GM19239 (cell line): Measurements from ENCODE around the gene PKNOX2.

ENCODE experiments used
- DNase-seq: peaks from one replicate; pipeline ENCODE4 v3.0.0; 2011; ENCODE audit warnings: low spot score; ENCODE audit not compliant: insufficient read length
- FAIRE-seq: peaks from 2 replicates; lab custom pipeline; 2011; peaks lifted over from hg19 to GRCh38; lab: Jason Lieb, UNC

PKNOX2 gene

DNA sequence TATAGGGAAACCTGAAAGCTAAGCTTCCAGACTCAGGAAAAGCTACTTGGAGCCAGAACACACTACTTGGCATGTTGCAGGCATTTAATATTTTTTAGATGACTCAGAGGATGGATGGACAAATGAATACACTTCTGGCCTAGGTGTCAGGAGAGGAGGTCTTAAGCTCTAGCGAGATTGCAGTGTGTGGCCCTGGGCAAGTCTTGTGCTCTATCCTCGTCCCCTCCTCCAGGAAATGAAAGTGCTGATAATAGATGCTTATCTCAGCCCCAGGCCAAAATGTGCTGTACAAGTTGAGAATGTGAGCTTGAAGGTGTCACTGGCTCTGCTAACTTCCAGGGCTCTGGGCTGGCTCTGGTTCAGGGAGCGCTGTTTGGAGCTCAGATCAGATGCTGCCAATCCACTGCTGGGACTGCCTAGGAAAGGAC lies 136.3 kb downstream of the PKNOX2 start:
- DNase-seq (no peak), FAIRE-seq (no peak)

DNA sequence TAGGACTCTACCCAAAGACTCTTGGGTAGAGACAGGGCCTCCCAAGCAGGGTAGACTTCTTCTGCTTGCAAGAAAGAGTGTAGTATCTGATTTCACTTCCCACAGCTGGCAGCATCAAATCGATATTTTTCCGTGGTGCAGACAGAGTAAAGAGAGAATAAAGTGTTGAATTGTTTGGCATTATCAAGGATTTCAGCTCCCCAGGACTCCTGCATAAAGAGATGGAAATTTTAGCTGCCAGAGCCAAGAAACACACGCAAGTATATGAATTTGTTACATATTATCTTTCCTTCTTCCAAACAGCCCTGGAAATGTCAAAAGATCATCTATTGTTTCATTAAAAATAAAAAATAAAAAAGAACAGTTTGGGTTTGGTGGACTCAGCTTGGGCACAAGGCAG lies 136.8 kb downstream of the PKNOX2 start:
- FAIRE-seq (no peak), DNase-seq (no peak)

- DNase-seq (no peak), FAIRE-seq (no peak)
Measured at GRCh38 chr11:125303186-125303585, 138.6 kb downstream of the PKNOX2 start.

DNA sequence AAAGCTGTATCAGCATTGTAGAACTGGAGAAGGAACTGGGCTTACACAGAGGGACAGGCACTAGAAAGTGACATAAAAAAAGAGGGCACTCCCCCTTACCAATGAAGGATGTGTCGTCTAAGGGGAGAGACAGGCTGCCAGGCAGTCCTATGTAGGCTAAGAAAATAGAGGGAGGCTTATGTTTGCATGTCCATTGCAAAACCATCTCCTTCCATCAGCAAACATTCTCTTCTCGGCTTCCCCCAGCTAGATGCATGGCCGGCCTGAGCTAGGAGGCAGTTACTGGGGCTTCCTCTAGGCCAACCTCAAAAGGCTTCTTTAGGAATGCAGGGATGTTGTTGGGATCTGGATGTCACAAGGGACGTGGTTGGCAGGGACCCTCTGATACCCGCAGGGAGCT lies 139.1 kb downstream of the PKNOX2 start:
- FAIRE-seq (no peak), DNase-seq (no peak)

DNA sequence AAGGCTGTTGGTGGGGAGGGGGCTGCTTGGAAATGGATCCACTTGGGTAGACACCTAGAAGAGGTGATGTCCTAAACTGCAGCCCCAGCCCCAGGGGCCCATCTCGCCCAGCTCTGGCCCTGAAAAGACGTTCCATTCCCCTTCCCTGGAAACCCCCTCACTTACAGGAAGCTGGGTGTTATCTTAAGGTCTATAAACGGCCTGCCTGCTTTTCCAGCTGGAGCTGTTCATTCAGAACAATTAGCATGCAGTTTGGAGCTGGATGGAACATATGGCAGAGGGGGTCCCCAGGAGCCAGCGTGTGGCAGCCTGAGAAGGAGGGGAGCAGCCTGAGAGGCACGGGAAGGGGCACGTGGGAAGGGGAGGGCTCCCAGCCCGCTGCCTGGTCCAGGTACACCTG lies 139.6 kb downstream of the PKNOX2 start:
- no peak for DNase-seq
- no peak for FAIRE-seq

- DNase-seq (no peak), FAIRE-seq (no peak)
Measured at GRCh38 chr11:125304876-125305275, 140.3 kb downstream of the PKNOX2 start.

DNA sequence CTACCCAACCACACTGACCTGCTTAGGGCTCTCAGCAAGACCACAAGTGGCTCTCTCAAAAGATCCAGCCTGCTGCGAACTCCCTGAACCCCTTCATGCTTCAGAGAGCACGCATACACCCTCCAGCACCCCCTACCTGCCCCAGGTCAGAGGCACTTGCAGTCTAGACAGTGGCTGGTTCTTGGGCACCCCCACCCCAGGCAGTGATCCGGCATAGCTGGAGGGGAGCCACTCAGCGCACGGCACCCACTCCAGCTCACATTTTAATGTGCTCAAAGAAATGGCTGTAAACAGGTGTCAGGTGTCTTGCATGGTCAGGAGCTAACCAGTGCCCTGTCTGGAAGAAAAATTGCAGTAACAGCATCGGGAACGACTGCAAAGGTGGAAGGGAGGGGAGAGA lies 140.8 kb downstream of the PKNOX2 start:
- DNase-seq (no peak), FAIRE-seq (no peak)

DNA sequence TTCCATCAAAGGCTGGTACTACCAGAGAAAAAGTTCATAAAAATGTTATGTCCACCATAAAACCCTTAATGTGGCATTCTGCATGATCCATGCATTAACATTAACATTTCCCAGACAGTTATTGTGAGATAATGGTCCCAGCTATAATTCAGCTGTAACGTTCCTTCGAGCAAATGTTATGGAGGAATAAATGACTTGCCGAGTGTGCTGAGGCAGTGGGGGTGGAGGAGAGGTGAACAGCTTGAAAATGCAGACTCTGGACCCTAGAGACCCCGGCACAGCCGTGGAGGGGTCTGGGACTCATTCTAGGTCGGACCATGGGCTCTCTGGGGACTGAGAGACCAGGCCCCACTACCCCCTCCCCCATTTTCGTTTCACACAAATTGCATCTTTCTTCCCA lies 141.9 kb downstream of the PKNOX2 start:
- FAIRE-seq (no peak), DNase-seq (no peak)

GRCh38 chr11:125308246-125308645 lies 143.7 kb downstream of the PKNOX2 start:
- FAIRE-seq = no peak
- no peak for DNase-seq

DNA sequence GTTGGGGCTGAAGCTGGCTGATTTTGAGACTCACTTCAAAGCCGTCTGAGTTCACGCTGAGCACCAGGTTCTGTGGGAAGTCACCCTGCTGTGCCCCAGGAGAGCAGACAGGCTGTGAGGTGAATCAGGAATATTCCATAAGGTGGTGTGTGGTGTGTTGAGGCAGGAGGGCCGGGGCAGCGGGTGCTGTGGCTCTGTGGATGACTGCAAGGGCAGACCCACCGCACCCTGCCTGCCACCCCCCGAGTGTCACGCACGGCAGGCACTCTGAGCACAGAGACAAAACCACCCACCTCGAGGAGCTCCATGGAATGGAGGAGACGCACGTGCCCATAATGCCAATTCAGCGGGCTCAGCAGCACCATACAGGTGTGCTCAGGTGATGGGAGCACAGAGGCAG lies 147.8 kb downstream of the PKNOX2 start:
- DNase-seq (no peak), FAIRE-seq (no peak)

- FAIRE-seq (no peak), DNase-seq (no peak)
Measured at GRCh38 chr11:125312812-125313211, 148.3 kb downstream of the PKNOX2 start.

GRCh38 chr11:125313271-125314219 lies 149.0 kb downstream of the PKNOX2 start:
- DNase-seq = no peak
- FAIRE-seq = no peak

- no peak for DNase-seq
- FAIRE-seq = no peak
Measured at GRCh38 chr11:125314276-125315078, 149.9 kb downstream of the PKNOX2 start.

GRCh38 chr11:125315079-125315740 lies 150.7 kb downstream of the PKNOX2 start:
- no peak for FAIRE-seq

GRCh38 chr11:125317416-125317815 lies 152.9 kb downstream of the PKNOX2 start:
- no peak for FAIRE-seq
- no peak for DNase-seq

More at GRCh38 chr11:125315079-125315740, 150.7 kb downstream of the PKNOX2 start:
- no peak for DNase-seq

GRCh38 chr11:125319649-125320048 lies 155.1 kb downstream of the PKNOX2 start:
- DNase-seq (no peak), FAIRE-seq (no peak)

- DNase-seq (no peak), FAIRE-seq (no peak)
Measured at GRCh38 chr11:125320347-125321076, 156.0 kb downstream of the PKNOX2 start.

GRCh38 chr11:125322289-125322688 lies 157.7 kb downstream of the PKNOX2 start:
- no peak for FAIRE-seq
- DNase-seq = no peak

- FAIRE-seq = no peak
Measured at GRCh38 chr11:125325196-125325595, 160.6 kb downstream of the PKNOX2 start.

DNA sequence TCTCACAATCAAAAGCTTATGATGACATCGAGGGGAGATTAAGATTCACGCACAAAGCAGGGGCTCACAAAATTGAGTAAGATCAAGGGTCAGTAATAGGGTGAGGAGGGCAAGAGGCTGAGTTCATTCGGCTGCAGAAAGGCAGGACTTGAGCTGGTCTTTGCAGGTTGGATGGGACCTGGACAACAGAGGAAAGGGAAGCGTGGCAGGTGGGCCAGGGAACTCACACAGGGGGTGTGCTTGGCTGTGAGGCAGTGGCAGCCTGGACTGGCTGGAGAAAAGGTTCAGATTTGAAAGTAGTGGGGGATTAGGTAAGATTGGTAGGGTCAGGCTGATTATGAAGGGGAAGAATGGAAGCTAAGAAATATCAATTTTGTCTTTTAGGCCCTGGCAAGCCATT lies 161.6 kb downstream of the PKNOX2 start:
- FAIRE-seq = no peak
- DNase-seq = no peak

More at GRCh38 chr11:125325196-125325595, 160.6 kb downstream of the PKNOX2 start:
- DNase-seq = no peak
